CD14-positive monocyte (primary cell): ENCODE measurements around the gene ARMC12. TPM values are rescaled to one million over a fixed set of nuclear protein-coding genes. Genes with fewer than 3 reads are reported as not detected.

Experiments used
- DNase-seq, 3 donors: peaks; one replicate each; pipeline ENCODE4 v3.0.0-alpha.2; 2011 to 2022
- H2AFZ ChIP-seq: 2 replicates; pipeline ENCODE4 v1.6.0; 2012; ENCODE audit warnings: mild to moderate bottlenecking, low read depth, low read length, inconsistent platforms; ENCODE audit not compliant: insufficient read depth, poor library complexity, severe bottlenecking
- H3K27ac ChIP-seq, 2 donors: 1 replicate in 1 of 2; 2 replicates in 1 of 2; pipeline ENCODE4 v1.5.1; 2012 to 2013; ENCODE audit warnings: low read length in 2 of 2, control low read depth in 1 of 2, inconsistent platforms in 1 of 2, low read depth in 1 of 2, mild to moderate bottlenecking in 1 of 2
- H3K27me3 ChIP-seq, 2 donors: one replicate each; pipeline versions ENCODE4 v1.6.0 to v1.6.1; 2011 to 2013; ENCODE audit warnings: low read length in 2 of 2; ENCODE audit not compliant: control insufficient read depth in 2 of 2, insufficient read depth in 2 of 2
- H3K36me3 ChIP-seq, 2 donors: replicated peaks in 1 of 2; 1 replicate in 1 of 2; 2 replicates in 1 of 2; pipeline versions ENCODE4 v1.5.1 to v1.6.1; 2012 to 2013; ENCODE audit warnings: low read length in 2 of 2, control low read depth in 1 of 2, inconsistent platforms in 1 of 2, mild to moderate bottlenecking in 1 of 2; ENCODE audit not compliant: insufficient read depth in 2 of 2, control insufficient read depth in 1 of 2
- H3K4me1 ChIP-seq, 2 donors: 1 replicate in 1 of 2; 2 replicates in 1 of 2; pipeline versions ENCODE4 v1.5.1 to v1.6.1; 2012 to 2013; ENCODE audit warnings: low read length in 2 of 2, control low read depth in 1 of 2, inconsistent platforms in 1 of 2, mild to moderate bottlenecking in 1 of 2, moderate library complexity in 1 of 2; ENCODE audit not compliant: insufficient read depth in 2 of 2, control insufficient read depth in 1 of 2
- H3K4me2 ChIP-seq: replicated peaks from 2 replicates; pipeline ENCODE3; 2012; ENCODE audit warnings: low read length, moderate library complexity, mild to moderate bottlenecking; ENCODE audit not compliant: poor library complexity, severe bottlenecking; ENCODE audit errors: extremely low read depth
- H3K4me3 ChIP-seq, 3 experiments: fragments of 200-600 bp in 1 of 3; sonication (generic) in 1 of 3; replicated peaks in 1 of 3; 1 replicate in 2 of 3; 2 replicates in 1 of 3; pipeline ENCODE4 v1.5.1; 2011 to 2013; ENCODE audit warnings: low read length in 3 of 3, mild to moderate bottlenecking in 3 of 3, control low read depth in 2 of 3, low read depth in 2 of 3, inconsistent platforms in 1 of 3, moderate library complexity in 1 of 3
- H3K79me2 ChIP-seq: 2 replicates; pipeline ENCODE4 v1.6.0; 2012; ENCODE audit warnings: mild to moderate bottlenecking, control low read depth, inconsistent platforms, low read length, moderate library complexity; ENCODE audit not compliant: insufficient read depth
- H3K9ac ChIP-seq: 2 replicates; pipeline ENCODE4 v1.6.0; 2017; ENCODE audit warnings: low read length, mild to moderate bottlenecking; ENCODE audit not compliant: insufficient read depth, poor library complexity, severe bottlenecking
- H3K9me3 ChIP-seq, 2 donors: replicated peaks in 1 of 2; 1 replicate in 1 of 2; 2 replicates in 1 of 2; pipeline versions ENCODE4 v1.5.1 to v1.6.1; 2012 to 2013; ENCODE audit warnings: low read length in 2 of 2, control low read depth in 1 of 2; ENCODE audit not compliant: control insufficient read depth in 1 of 2, insufficient read depth in 1 of 2
- H4K20me1 ChIP-seq: 2 replicates; pipeline ENCODE4 v1.6.0; 2012; ENCODE audit warnings: mild to moderate bottlenecking, low read length, control low read depth, moderate library complexity; ENCODE audit not compliant: insufficient read depth
- H3K27ac Mint-ChIP-seq, 7 donors: one replicate each; pipeline ENCODE4 v1.8.0; 2020; ENCODE audit warnings: mild to moderate bottlenecking in 7 of 7, mixed read lengths in 7 of 7, moderate library complexity in 6 of 7, inconsistent platforms in 2 of 7
- H3K27me3 Mint-ChIP-seq, 3 donors: one replicate each; pipeline ENCODE4 v1.8.0; 2021 to 2022; ENCODE audit warnings: low read depth in 3 of 3, mild to moderate bottlenecking in 3 of 3, mixed read lengths in 3 of 3, moderate library complexity in 3 of 3, inconsistent platforms in 1 of 3
- H3K36me3 Mint-ChIP-seq, 2 donors: one replicate each; pipeline ENCODE4 v1.8.0; 2020; ENCODE audit warnings: mixed read lengths in 2 of 2, inconsistent platforms in 1 of 2, mild to moderate bottlenecking in 1 of 2
- H3K4me1 Mint-ChIP-seq: one replicate; pipeline ENCODE4 v1.8.0; 2020; ENCODE audit warnings: mild to moderate bottlenecking, mixed read lengths
- H3K4me3 Mint-ChIP-seq, 2 donors: one replicate each; pipeline ENCODE4 v1.8.0; 2020; ENCODE audit warnings: mild to moderate bottlenecking in 2 of 2, mixed read lengths in 2 of 2, moderate library complexity in 1 of 2
- H3K9me3 Mint-ChIP-seq, 7 donors: one replicate each; pipeline ENCODE4 v1.8.0; 2020 to 2022; ENCODE audit warnings: mixed read lengths in 7 of 7, mild to moderate bottlenecking in 6 of 7, moderate library complexity in 6 of 7, inconsistent platforms in 2 of 7
- WGBS: methylation state at CpG from one replicate; pipeline ENCODE4 v1.1.5; 2013; ENCODE audit warnings: missing lambda C conversion rate; ENCODE audit not compliant: insufficient coverage; 5-methylcytosine and 5-hydroxymethylcytosine counted together
- intact Hi-C, 2 donors: fragments of 100-400 bp; cut with micrococcal nuclease; formaldehyde crosslinking; loops; one replicate each; pipeline versions ENCODE4 v1.15.0 to v1.15.1; 2023
- polyA plus RNA-seq, 3 donors: library from polyadenylated mRNA; depleted of rRNA in 1 of 3; unstranded in 2 of 3; stranded (reverse) in 1 of 3; fragments of 300-500 nt in 2 of 3; fragments of >200 nt in 1 of 3; fragmentation: Illumina TruSeq in 2 of 3; gene quantifications; 1 replicate in 2 of 3; 2 replicates in 1 of 3; pipeline ENCODE4 v1.2.3, GENCODE V29; 2012 to 2021
- TF ChIP-seq, protein P1 (sequence below): fragments of 200-600 bp; IDR thresholded peaks from one replicate; pipeline ENCODE4 v1.8.0; 2022; ENCODE audit warnings: antibody characterized with exemption, mild to moderate bottlenecking

ARMC12 gene
- polyA plus RNA-seq, 3 donors: 2.7 TPM; not detected in 2

DNA sequence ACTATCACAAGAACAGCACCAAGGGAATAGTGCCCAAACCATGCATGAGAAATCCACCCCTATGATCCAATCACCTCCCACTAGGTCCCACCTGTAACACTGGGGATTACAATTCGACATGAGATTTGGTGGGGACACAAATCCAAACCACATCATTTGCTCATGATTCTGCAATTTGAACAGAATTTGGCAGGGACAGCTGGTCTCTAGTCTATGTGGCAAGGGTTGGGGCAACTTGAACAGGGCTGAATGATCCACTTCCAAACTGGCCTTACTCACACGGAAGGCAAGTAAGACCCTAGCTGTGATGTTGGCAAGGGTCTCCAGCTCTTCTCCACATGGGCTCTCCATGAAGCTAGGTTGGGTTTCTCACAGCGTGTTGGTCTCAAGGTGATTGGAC lies 38.0 kb upstream of the ARMC12 start:
- Histone ChIP-seq H3K4me2 (no peak overlapping the region), H3K79me2 (no peaks in the 10 kb centered on the region), H3K4me3 (no peak overlapping the region), H3K27me3 (no peaks in the 10 kb centered on the region), H3K36me3 (no peaks in the 10 kb centered on the region), H3K27ac (no peak overlapping the region), H4K20me1 (no peaks in the 10 kb centered on the region), H3K9me3 (peaks cover 0 to 6% of the 10 kb centered on the region in 2 donors), H3K9ac (no peak overlapping the region), H2AFZ (peak overlapping the region; percentile 17), H3K4me1 (no peaks in the 10 kb centered on the region)
- DNase-seq: no peak
- Mint-ChIP-seq H3K4me3 (no peak overlapping the region), H3K36me3 (no peaks in the 10 kb centered on the region), H3K9me3 (peaks cover 0 to 15% (median 8%) of the 10 kb centered on the region in 7 donors), H3K27me3 (no peaks in the 10 kb centered on the region), H3K27ac (no peak overlapping the region), H3K4me1 (peaks cover 6% of the 10 kb centered on the region)
- TF ChIP-seq, protein P1, sequence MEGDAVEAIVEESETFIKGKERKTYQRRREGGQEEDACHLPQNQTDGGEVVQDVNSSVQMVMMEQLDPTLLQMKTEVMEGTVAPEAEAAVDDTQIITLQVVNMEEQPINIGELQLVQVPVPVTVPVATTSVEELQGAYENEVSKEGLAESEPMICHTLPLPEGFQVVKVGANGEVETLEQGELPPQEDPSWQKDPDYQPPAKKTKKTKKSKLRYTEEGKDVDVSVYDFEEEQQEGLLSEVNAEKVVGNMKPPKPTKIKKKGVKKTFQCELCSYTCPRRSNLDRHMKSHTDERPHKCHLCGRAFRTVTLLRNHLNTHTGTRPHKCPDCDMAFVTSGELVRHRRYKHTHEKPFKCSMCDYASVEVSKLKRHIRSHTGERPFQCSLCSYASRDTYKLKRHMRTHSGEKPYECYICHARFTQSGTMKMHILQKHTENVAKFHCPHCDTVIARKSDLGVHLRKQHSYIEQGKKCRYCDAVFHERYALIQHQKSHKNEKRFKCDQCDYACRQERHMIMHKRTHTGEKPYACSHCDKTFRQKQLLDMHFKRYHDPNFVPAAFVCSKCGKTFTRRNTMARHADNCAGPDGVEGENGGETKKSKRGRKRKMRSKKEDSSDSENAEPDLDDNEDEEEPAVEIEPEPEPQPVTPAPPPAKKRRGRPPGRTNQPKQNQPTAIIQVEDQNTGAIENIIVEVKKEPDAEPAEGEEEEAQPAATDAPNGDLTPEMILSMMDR: no peak
- WGBS: 100% methylated on average over 2 of the region's 3 CpGs
- intact Hi-C loops: no loop called here

DNA sequence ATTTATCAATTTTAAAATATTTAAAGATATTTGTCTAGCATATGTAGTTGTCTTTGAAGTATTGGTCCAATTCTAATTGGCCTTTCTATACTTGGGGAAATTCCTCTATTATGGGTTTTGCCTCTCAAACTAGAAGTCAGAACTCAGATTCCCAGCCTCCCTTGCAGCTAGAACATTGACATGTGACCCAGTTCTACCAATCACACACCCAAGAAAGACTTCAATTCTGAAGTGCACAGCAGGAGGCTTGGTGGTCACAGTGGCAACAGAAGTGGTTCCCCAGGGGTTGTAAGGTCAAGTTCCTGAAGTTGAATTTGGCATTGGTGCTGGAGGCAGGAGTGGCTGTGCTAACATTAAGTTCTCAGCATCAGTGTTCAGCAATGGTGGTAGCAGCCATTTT lies 33.3 kb upstream of the ARMC12 start:
- Histone ChIP-seq H3K79me2 (no peaks in the 10 kb centered on the region), H3K4me1 (peaks cover 7 to 14% of the 10 kb centered on the region in 2 donors), H3K4me3 (no peak overlapping the region), H3K9me3 (no peaks in the 10 kb centered on the region), H3K9ac (no peak overlapping the region), H4K20me1 (no peaks in the 10 kb centered on the region), H3K36me3 (no peaks in the 10 kb centered on the region), H3K27me3 (no peaks in the 10 kb centered on the region), H3K27ac (no peak overlapping the region), H2AFZ (peak overlapping the region; percentile 37), H3K4me2 (no peak overlapping the region)
- Mint-ChIP-seq H3K36me3 (peaks cover 0 to 1% of the 10 kb centered on the region in 2 donors), H3K27me3 (no peaks in the 10 kb centered on the region), H3K27ac (no peak overlapping the region), H3K4me1 (peaks cover 18% of the 10 kb centered on the region), H3K4me3 (no peak overlapping the region), H3K9me3 (peaks cover 0 to 6% (median 4%) of the 10 kb centered on the region in 7 donors)
- TF ChIP-seq, protein P1: no peak
- intact Hi-C loops: no loop called here
- DNase-seq: no peak
